ENCODE measurements around the gene ARMH1. TPM values are rescaled to one million over a fixed set of nuclear protein-coding genes. Genes with fewer than 3 reads are reported as not detected.

The ARMH1 gene
- total and polyA plus RNA-seq, 8 donors = 4.0 to 8.1 (median 6.3) TPM

DNA sequence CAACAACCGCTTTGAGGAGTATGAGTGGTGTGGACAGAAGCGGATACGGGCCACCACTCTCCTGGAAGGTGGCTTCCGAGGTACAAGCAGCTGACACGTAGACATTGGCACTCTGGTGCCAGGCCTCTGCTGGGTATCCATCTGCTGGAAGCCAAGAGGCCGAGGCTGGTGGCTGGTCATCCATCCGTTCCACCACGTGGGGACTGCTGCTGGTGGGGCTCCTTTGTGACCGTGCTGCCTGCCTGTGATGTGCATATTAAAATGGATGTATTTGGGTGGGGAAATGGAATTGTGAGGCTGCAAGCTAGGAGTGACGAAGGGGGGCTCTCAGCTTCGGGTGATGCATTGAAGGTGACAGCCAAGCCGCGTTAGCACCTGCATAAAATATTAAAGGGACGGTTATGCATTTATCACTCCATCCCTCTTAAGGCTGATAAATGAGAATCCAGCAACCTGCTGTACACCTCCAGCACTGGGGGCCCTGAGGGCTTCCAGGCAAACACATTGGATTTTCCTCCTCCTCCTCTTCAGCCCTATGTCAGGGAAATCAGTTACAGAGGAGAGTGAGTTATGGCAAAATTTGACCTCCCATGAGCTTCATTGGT is 38.3 kb upstream of the ARMH1 start:
- TF ChIP-seq, protein P1, sequence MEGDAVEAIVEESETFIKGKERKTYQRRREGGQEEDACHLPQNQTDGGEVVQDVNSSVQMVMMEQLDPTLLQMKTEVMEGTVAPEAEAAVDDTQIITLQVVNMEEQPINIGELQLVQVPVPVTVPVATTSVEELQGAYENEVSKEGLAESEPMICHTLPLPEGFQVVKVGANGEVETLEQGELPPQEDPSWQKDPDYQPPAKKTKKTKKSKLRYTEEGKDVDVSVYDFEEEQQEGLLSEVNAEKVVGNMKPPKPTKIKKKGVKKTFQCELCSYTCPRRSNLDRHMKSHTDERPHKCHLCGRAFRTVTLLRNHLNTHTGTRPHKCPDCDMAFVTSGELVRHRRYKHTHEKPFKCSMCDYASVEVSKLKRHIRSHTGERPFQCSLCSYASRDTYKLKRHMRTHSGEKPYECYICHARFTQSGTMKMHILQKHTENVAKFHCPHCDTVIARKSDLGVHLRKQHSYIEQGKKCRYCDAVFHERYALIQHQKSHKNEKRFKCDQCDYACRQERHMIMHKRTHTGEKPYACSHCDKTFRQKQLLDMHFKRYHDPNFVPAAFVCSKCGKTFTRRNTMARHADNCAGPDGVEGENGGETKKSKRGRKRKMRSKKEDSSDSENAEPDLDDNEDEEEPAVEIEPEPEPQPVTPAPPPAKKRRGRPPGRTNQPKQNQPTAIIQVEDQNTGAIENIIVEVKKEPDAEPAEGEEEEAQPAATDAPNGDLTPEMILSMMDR (IDR thresholded peaks at IDR 0.05) = no peak
- DNase-seq (no peak), ATAC-seq (no peak)
- H3K4me3 ChIP-seq = no peak overlapping the region
- peaks cover 0 to 30% of the 10 kb centered on the region in 2 donors for H3K4me1 ChIP-seq
- H3K36me3 ChIP-seq = peaks cover 0 to 81% of the 10 kb centered on the region in 2 donors
- intact Hi-C loops (cut with DNase I) = no loop called here
- no peak overlapping the region for H3K27ac ChIP-seq
- no peaks in the 10 kb centered on the region for H3K27me3 ChIP-seq
- H3K9me3 ChIP-seq = no peaks in the 10 kb centered on the region

DNA sequence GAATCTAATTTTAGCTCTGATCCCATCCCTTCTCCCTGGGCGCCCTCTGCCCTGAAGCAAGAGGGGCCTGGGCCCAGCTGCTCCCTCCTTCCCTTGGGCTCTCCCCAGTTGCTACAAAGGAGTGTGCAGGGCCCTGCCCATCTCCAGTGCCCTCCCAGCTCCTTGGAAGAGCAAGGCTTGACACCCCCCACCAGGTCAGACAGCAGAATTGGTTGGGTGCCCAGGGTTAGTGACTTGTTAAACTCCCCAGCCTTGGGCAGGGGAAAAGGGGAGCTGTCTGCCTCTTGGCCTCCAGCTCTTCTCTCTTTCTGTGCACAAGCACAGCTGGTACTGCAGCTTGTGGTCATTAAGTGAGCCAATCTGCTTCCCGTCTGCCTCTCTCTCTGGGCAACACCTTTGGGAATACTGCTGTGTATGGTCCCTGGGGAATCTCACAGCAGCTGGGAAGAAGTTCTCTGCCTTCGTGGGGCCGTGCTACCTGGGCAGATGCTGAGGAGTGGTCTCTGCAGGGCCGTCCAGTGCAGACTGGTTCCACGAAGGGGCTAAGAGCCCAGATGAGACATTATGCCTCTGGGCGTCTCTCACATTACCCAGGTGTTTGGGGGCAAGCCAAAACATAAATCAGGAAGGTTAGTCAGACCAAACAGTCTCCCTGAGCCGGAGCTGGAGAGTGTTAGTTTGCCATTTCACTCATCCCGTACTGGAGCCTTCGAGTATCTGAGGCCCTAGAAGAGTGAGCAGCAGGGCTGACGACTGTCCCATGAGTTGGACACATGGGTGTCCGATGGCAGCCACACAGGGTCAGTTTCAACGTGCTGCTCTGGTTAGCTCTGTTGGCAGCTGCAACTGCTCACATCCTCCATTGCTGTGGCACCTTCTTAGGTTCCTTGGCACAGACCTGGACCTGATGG is 37.6 kb upstream of the ARMH1 start:
- no peaks in the 10 kb centered on the region for H3K27me3 ChIP-seq
- TF ChIP-seq, protein P1 (IDR thresholded peaks at IDR 0.05) = no peak
- no peak for ATAC-seq
- no peak for DNase-seq
- H3K36me3 ChIP-seq = peaks cover 0 to 88% of the 10 kb centered on the region in 2 donors
- intact Hi-C loops (cut with DNase I) = no loop called here
- peaks cover 0 to 26% of the 10 kb centered on the region in 2 donors for H3K4me1 ChIP-seq
- H3K9me3 ChIP-seq = no peaks in the 10 kb centered on the region
- no peak overlapping the region for H3K27ac ChIP-seq
- no peak overlapping the region for H3K4me3 ChIP-seq

DNA sequence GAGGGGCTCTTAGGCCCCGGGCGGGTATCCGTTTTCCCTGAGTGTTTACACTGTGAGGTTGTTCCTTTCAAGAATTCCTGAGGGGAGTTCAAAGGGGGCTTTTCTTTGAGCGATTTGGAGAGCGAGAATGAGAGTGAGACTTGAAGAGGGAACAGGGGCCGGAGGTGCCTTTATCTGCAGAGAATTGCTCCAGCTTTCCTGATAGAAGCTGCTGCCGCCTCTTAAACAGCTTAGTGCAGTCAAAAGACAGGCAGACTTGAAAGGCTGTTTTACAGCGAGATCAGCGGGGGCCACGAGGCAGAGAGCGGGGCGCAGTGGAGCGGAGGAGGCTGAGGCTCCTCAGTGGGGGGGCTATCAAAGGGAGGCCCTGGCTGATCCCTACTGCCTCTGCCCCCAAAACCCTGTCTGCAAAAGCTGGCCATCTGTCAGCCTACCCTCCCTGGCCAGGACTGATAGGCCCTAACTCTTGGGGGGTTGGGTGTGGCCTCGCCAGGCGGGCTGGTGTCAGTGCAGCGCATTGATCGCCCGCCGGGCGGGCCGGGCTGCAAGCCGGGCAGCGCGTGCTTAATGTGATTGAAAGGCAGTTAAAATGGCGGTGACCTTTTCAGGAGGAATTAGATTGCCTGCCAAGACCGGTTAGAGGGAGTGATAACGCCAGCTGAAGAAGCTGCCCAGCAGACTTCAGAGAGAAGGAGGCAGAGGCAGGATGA is 36.7 kb upstream of the ARMH1 start:
- peak in 1 of 4 donors; percentile 67 for DNase-seq
- intact Hi-C loops (cut with DNase I) = no loop called here
- no peaks in the 10 kb centered on the region for H3K9me3 ChIP-seq
- no peak for ATAC-seq
- H3K27me3 ChIP-seq = no peaks in the 10 kb centered on the region
- H3K4me1 ChIP-seq = peaks cover 0 to 21% of the 10 kb centered on the region in 2 donors
- H3K36me3 ChIP-seq = peaks cover 0 to 97% of the 10 kb centered on the region in 2 donors
- no peak overlapping the region for H3K4me3 ChIP-seq
- no peak overlapping the region for H3K27ac ChIP-seq
- TF ChIP-seq, protein P1 (IDR thresholded peaks at IDR 0.05) = no peak

DNA sequence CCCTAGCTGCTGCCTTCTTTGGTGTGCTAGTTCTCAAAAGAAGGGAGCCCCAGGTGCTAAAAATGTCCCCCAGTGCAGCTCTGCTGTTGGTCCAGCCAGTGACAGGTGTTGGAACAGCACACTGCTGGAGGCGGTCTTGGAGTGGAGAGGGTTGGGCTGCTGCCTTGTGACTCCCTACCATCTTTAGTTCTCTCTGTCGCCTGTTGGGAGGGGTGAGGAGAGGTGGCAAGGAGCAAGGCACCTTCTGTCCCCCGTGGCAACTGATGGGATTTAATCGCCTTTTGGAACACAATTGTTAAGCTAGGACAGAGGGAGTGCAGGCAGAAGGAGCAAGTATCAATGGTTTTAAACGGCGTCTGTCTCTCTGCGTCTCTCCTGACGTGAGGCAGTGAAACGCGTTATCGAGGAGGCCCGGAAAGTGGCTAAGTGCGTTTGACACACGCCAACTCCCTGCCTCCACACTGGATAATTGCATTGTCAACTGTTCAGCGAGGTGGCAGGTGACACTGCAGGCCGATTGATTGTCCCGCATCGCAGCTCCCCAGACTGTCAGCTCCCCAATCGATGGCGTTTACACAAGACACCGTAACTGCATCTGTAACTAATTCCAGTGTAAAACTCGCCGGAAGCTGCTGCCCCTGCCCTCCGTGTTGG is 34.2 kb upstream of the ARMH1 start:
- ATAC-seq (no peak), DNase-seq (no peak)
- H3K4me3 ChIP-seq = no peak overlapping the region
- TF ChIP-seq, protein P1 (IDR thresholded peaks at IDR 0.05) = no peak
- H3K27ac ChIP-seq = no peak overlapping the region
- H3K27me3 ChIP-seq = no peaks in the 10 kb centered on the region
- no peaks in the 10 kb centered on the region for H3K4me1 ChIP-seq
- H3K36me3 ChIP-seq = peaks cover 0 to 100% of the 10 kb centered on the region in 2 donors
- H3K9me3 ChIP-seq = no peaks in the 10 kb centered on the region
- intact Hi-C loops (cut with DNase I) = no loop called here

Measured in left lung (tissue), 10 donors.